Activated naive CD8-positive, alpha-beta T cell (primary cell): ENCODE measurements around the gene SNX1.
A peak's percentile ranks its signal among the peaks of the same experiment; 100 is the strongest.

Source experiments
- H3K27ac Mint-ChIP-seq: one replicate; pipeline ENCODE4 v1.8.0; 2021; ENCODE audit warnings: mixed read lengths
- H3K27me3 Mint-ChIP-seq: one replicate; pipeline ENCODE4 v1.8.0; 2021; ENCODE audit warnings: mixed read lengths
- H3K36me3 Mint-ChIP-seq: one replicate; pipeline ENCODE4 v1.8.0; 2021; ENCODE audit warnings: mixed read lengths
- H3K4me1 Mint-ChIP-seq: one replicate; pipeline ENCODE4 v1.8.0; 2021; ENCODE audit warnings: low read depth, mixed read lengths
- H3K4me3 Mint-ChIP-seq: one replicate; pipeline ENCODE4 v1.8.0; 2021; ENCODE audit warnings: mild to moderate bottlenecking, mixed read lengths
- H3K9me3 Mint-ChIP-seq: one replicate; pipeline ENCODE4 v1.8.0; 2021; ENCODE audit warnings: low read depth, mixed read lengths

The SNX1 gene

DNA sequence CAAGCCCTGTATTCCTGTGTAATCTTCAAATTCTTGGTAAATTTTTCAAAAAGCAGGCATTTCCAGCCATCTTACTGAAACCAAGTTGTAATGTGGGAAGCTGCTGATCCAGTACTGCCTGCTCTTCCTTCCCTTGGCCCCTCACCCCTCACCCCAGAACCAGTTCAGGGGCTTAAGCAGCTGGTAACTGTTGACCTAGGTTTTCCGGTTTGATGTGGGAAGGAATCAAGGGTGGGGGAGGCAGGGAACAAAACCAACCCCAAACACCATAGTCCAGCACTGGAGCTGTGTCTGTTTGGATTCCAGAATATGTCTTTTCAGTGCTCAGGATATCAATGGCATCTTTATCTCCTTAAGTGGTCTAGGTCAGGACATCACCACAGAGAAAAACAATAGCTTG lies 26.7 kb downstream of the SNX1 start:
- Mint-ChIP-seq H3K9me3 (no peaks in the 10 kb centered on the region), H3K4me1 (no peaks in the 10 kb centered on the region), H3K36me3 (peaks cover 5% of the 10 kb centered on the region), H3K27ac (no peak overlapping the region), H3K27me3 (no peaks in the 10 kb centered on the region), H3K4me3 (no peak overlapping the region)

DNA sequence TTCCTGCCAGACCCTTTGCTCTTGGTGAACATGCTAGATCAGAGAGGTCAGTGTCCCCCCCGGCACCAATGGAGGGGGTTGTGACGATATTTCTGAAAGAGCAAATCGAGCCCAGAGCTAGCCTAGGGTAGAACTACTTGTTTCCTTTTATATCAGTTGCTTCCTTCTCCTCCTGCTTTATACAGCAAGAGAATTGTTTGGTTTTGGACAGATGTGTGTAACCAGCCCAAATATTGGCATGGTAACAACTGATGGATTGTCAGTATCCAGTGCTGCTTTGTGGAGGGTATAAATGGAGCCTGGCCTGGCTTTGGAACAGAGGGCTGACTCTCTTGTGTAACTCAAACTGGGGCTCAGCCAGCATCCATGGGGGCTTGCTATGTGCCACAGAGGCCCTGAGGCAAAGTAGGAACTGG lies 27.2 kb downstream of the SNX1 start:
- H3K27me3 Mint-ChIP-seq, result no peaks in the 10 kb centered on the region
- no peaks in the 10 kb centered on the region for H3K9me3 Mint-ChIP-seq
- H3K4me1 Mint-ChIP-seq, result no peaks in the 10 kb centered on the region
- H3K36me3 Mint-ChIP-seq, result peaks cover 5% of the 10 kb centered on the region
- no peak overlapping the region for H3K27ac Mint-ChIP-seq
- H3K4me3 Mint-ChIP-seq, result no peak overlapping the region

DNA sequence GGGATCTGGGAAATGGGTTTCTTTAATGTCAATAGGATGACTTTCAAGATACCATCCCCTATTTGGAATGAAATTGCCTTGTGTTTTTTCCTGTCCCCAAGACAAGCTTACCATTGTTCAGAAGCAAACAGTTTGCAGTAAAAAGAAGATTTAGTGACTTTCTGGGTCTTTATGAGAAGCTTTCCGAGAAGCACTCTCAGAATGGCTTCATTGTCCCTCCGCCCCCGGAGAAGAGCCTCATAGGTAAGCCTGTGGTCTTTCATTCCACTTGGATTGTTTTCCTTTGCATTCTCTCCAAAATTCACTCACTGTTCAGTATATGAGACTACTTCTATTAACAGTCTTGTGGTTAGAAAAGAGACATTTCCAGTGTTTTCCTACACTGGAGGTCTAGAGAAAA lies 30.2 kb downstream of the SNX1 start:
- Mint-ChIP-seq H3K4me1 (no peaks in the 10 kb centered on the region), H3K27ac (no peak overlapping the region), H3K4me3 (no peak overlapping the region), H3K27me3 (no peaks in the 10 kb centered on the region), H3K9me3 (no peaks in the 10 kb centered on the region), H3K36me3 (peaks cover 4% of the 10 kb centered on the region)

DNA sequence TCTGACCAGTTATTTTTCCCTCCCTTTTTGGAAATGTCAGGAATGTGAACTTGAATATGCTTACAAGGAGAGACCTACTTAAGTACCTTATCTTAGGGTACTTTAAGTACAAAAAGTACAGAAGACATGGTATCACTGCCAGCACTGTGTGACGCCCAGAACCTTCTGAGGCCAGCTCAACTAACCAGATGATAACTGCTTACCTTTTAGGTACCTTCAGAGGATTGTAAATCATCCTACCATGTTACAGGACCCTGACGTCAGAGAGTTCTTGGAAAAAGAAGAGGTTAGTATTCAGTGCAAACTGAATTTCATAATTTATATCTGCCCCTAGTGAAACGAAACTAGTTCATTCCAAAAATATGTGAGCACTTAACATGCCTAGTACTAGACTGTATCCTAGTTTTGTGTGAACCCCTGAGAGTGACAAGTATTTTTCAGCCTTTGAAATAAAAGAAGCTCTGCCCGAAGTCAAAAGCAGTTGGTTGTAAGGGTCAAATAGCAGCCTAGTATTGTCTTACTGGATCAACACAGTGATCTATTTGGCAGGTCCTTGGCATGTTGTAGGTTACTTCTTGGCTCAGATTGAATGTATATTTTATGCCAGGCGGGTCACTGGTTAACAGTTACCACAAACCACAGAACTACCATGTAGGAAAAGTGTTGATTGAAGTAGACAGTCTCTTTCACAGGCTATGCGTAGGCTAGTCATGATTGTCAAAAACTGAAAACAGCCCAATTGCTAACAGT lies 31.9 kb downstream of the SNX1 start:
- no peaks in the 10 kb centered on the region for H3K27me3 Mint-ChIP-seq
- H3K36me3 Mint-ChIP-seq, result peaks cover 4% of the 10 kb centered on the region
- no peak overlapping the region for H3K4me3 Mint-ChIP-seq
- H3K4me1 Mint-ChIP-seq, result no peaks in the 10 kb centered on the region
- no peak overlapping the region for H3K27ac Mint-ChIP-seq
- no peaks in the 10 kb centered on the region for H3K9me3 Mint-ChIP-seq

DNA sequence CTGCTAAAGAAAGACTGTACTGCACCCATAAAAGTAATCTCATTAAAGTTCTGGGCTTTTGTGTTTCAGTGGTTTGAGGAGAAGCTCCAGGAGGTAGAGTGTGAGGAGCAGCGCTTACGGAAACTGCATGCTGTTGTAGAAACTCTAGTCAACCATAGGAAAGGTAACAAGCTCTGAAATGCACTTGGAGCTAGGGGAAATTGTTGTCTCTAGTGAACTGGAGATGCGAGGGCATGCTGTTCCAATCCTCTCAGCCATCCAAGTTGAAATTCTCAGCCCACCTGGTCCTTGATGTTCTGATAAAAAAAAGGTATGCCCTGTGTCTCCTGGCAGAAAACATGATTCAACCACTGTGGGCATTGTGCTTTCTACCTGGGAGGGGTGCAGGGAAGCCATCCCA lies 34.4 kb downstream of the SNX1 start:
- Mint-ChIP-seq H3K36me3 (peaks cover 4% of the 10 kb centered on the region), H3K4me1 (no peaks in the 10 kb centered on the region), H3K4me3 (no peak overlapping the region), H3K27me3 (no peaks in the 10 kb centered on the region), H3K9me3 (no peaks in the 10 kb centered on the region), H3K27ac (no peak overlapping the region)

DNA sequence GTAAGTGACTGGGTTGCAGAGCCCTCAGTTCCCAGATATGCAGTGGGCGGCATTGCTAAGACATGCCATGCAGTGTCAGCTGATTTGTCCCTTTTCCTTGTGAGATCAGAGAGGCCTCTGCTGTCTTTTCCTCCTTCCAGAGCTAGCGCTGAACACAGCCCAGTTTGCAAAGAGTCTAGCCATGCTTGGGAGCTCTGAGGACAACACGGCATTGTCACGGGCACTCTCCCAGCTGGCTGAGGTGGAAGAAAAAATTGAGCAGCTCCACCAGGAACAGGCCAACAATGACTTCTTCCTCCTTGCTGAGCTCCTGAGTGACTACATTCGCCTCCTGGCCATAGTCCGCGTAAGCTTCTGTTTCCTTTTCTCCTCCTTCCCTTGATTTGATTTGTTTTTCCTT lies 35.8 kb downstream of the SNX1 start:
- Mint-ChIP-seq H3K36me3 (peaks cover 2% of the 10 kb centered on the region), H3K9me3 (no peaks in the 10 kb centered on the region), H3K4me1 (no peaks in the 10 kb centered on the region), H3K27ac (no peak overlapping the region), H3K4me3 (no peak overlapping the region), H3K27me3 (no peaks in the 10 kb centered on the region)

DNA sequence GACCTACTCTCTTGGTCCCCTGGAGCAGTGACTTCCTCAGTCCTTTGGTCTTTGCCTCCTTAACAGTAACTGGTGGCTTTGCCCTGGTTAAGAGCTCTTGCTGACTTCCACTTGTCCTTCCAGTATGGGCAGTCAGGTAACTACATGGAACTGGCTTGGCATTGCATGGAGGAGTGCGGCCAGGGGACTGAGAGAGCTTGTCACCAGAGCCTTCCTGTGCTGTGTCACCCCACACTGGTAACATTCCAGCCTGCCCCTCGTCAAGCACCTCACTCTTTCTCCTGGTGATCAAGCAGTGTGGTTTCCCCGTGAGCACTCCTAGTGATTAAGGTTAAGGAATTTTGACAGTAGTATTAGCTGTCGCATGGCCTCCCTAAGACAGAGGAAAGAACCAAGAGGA lies 36.4 kb downstream of the SNX1 start:
- no peaks in the 10 kb centered on the region for H3K27me3 Mint-ChIP-seq
- H3K4me3 Mint-ChIP-seq, result no peak overlapping the region
- H3K36me3 Mint-ChIP-seq, result peaks cover 2% of the 10 kb centered on the region
- no peaks in the 10 kb centered on the region for H3K9me3 Mint-ChIP-seq
- peak overlapping the region; percentile 34 for H3K27ac Mint-ChIP-seq
- H3K4me1 Mint-ChIP-seq, result no peaks in the 10 kb centered on the region

DNA sequence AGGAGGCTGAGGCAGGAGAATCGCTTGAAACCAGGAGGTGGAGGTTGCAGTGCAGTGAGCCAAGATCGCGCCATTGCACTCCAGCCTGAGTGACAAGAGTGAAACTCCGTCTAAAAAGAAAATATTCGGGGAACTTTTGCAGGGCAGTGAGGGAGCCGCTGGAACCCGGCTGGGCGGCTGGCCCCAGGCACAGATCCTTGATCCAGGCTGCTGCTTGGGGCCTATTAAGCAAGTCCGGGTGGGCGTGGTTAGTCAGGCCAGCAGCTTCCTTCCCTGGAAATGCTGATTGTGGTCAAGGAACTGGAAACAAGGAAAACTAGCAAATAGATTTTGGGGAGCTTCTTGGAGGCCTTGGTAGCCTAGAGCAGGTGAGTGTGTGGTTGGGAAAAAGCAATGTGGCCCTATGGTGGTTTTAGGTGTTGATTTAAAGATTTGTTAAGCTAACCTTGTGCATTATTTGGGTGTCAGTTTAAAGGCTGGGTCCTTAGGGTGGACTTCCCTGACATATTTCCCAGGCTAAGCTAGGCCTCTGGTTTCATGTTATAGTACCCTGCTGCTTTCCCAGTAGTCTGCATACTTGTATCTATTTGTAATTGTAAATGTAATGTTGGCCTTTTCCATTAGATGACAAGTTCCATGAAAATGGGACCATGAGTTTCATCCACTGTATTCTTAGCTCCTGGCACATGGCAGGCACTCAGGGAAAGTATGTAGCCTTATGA lies 38.0 kb downstream of the SNX1 start:
- no peak overlapping the region for H3K27ac Mint-ChIP-seq
- H3K36me3 Mint-ChIP-seq, result peaks cover 2% of the 10 kb centered on the region
- H3K9me3 Mint-ChIP-seq, result no peaks in the 10 kb centered on the region
- no peaks in the 10 kb centered on the region for H3K27me3 Mint-ChIP-seq
- no peaks in the 10 kb centered on the region for H3K4me1 Mint-ChIP-seq
- no peak overlapping the region for H3K4me3 Mint-ChIP-seq

DNA sequence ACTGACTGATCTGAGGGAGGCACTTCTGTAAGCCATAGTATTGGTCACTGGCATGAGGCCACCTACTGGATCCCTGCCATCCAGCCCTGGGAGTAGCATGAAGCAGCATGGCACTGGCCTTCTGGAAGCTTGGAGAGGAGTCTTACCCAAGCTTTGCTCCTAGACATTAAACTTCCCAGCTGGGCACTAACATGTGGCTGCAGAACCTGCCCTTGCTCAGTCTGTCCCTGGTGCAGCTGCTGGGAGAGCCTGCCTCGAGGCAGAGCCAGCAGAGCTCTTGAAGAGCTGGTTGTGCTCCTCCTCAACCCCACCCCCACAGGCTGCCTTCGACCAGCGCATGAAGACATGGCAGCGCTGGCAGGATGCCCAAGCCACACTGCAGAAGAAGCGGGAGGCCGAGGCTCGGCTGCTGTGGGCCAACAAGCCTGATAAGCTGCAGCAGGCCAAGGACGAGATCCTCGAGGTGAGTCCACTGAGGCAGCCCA lies 38.6 kb downstream of the SNX1 start:
- Mint-ChIP-seq H3K36me3 (peaks cover 2% of the 10 kb centered on the region), H3K27ac (no peak overlapping the region), H3K27me3 (no peaks in the 10 kb centered on the region), H3K4me1 (no peaks in the 10 kb centered on the region), H3K4me3 (no peak overlapping the region), H3K9me3 (no peaks in the 10 kb centered on the region)

DNA sequence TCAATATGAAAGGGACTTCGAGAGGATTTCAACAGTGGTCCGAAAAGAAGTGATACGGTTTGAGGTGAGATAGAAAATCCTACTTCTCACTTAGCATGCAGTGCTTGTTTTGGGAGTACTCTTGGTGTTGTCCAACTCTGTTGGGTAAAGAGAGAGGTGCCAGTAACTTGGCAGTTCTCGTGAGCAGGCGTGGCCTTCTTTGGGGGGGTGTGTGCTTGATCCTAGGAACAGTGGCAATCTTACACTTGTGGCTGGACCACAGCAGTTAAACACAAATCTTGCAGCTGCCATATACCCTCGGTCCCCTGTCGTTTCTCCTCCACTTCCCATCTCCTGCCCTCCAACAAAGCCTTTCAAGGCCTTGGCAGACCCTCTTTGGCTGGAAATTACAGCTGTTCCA lies 40.6 kb downstream of the SNX1 start:
- Mint-ChIP-seq H3K27ac (no peak overlapping the region), H3K36me3 (no peaks in the 10 kb centered on the region), H3K4me1 (no peaks in the 10 kb centered on the region), H3K4me3 (no peak overlapping the region), H3K9me3 (no peaks in the 10 kb centered on the region), H3K27me3 (no peaks in the 10 kb centered on the region)

DNA sequence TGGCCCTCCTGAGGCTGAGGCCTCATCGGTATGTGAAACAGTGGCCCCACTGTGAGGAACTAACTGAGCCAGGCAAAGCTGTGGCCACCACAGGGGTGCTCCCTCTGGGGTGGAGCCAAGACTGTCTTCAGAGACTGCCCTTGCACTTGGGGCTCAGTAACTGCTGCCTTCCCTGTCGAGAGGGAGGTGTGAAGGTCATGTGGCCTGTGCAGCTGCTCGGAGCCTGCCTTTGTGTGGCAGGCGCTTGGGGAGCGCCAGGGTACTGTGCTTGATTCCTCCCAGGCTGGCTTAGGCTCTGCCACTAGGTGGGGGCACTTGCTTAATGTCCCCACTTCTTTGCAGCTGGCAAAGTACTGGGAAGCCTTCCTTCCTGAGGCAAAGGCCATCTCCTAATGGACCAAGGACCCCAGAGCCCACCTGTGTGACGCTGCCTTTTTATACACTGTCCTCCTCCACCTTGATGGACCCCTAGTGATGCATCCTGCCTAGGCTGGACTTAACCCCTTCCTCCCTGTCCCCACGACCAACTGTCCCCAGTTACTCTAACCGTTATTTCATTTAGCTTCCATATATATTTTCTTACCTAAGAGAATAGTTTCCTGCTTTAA lies 41.5 kb downstream of the SNX1 start:
- no peaks in the 10 kb centered on the region for H3K36me3 Mint-ChIP-seq
- H3K4me1 Mint-ChIP-seq, result no peaks in the 10 kb centered on the region
- H3K27ac Mint-ChIP-seq, result no peak overlapping the region
- H3K27me3 Mint-ChIP-seq, result no peaks in the 10 kb centered on the region
- H3K4me3 Mint-ChIP-seq, result no peak overlapping the region
- H3K9me3 Mint-ChIP-seq, result no peaks in the 10 kb centered on the region

DNA sequence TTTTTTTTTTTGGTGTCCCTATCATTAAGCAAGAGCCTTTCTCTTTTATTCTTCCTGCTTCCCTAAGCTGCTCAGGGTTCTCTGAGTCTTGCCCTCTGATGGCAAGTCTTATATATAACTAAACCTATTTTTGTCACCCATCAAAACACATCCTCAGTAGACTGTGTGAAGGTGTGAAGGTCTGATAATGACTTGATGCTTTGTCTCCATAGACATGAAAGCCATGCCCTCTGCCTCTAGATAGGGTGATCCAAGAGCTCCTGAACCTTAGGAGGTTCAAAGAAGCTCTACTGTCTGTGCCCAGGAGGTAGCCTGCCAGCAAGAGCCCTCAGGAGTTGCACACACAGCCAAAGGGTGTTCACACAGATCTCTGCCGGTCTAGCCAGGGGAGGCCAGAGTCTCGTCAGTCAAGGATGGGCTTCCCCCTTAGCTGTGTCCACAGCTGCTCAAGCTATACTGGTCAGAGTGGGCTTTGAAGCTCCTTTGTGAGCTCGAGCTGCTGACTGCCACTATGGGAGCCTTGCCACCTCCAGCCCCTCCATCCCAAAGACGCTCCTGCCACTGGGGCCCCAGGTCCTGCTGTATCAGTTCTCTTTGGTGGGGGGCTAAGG lies 42.7 kb downstream of the SNX1 start:
- Mint-ChIP-seq H3K9me3 (no peaks in the 10 kb centered on the region), H3K4me1 (no peaks in the 10 kb centered on the region), H3K27ac (no peak overlapping the region), H3K27me3 (no peaks in the 10 kb centered on the region), H3K4me3 (no peak overlapping the region), H3K36me3 (no peaks in the 10 kb centered on the region)

DNA sequence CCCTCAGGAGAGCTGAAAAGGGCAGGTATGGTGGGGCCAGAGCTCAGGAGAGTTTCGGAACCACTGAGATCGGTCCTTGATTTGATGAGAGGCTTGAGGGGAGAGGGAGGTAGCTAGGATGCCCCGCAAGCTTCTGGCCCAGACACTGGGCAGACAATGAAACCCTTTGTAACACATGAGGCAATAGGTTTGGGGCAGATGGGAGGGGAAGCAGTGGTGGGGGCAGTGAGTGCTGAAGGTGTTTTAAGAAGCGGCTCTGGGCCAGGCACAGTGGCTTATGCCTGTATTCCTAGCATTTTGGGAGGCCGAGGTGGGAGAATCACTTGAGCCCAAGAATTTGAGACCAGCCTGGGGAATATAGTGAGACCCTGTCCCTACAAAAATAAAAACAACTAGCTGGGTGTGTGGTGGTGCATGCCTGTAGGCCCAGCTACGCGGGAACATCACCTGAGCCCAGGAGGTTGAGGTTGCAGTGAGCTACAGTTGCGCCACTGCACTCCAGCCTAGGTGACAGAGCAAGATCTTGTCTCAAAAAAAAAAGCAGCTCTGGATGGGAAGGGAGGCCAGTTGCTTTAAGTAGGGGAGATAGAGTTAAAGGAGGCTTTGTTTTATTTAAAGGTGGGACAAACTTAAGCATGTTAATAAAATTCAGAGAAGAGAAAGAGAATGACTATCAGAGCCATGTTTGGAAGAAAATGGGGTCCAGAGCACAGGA lies 46.2 kb downstream of the SNX1 start:
- Mint-ChIP-seq H3K4me1 (no peaks in the 10 kb centered on the region), H3K27ac (peak overlapping the region; percentile 54), H3K4me3 (no peak overlapping the region), H3K9me3 (no peaks in the 10 kb centered on the region), H3K27me3 (no peaks in the 10 kb centered on the region), H3K36me3 (no peaks in the 10 kb centered on the region)

DNA sequence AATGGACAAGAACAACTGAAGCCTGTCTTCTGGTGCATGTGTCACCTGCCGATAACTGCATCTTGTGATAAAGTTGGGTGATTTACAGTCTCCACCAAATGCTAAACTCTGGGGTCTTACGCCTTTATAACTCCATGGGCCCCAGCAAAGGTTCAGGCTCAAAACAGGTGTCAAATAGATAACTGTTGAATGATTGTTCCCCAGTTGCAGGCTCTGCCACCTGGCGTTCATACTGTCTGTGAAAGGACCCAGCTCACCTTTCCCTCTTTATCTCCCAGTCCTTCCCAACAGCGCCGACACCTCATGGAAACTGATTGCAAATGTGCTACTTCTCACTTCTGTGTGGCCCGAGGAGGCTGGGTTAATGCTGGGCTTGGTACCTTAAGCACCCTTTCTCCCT lies 47.5 kb downstream of the SNX1 start:
- Mint-ChIP-seq H3K27ac (no peak overlapping the region), H3K4me3 (no peak overlapping the region), H3K27me3 (no peaks in the 10 kb centered on the region), H3K9me3 (no peaks in the 10 kb centered on the region), H3K4me1 (no peaks in the 10 kb centered on the region), H3K36me3 (no peaks in the 10 kb centered on the region)

DNA sequence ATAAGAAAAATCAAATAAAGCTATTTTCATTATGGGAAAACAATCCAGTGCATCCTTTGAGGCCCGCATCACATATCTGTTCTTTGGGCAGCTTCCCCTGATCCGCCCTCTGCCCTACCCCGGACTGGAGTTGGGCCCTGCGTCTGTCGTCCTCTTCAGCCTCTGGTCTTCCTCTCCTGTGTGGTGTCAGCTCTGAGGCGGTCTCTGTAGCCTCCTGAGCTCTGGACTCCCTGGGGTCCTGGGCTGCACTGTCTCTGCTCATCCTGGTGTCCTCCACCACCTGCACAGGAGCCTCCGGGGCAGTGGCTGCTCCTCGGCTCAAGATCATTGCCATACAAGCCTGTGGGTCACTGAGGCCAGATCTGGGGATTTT lies 48.4 kb downstream of the SNX1 start:
- no peaks in the 10 kb centered on the region for H3K27me3 Mint-ChIP-seq
- no peaks in the 10 kb centered on the region for H3K36me3 Mint-ChIP-seq
- H3K9me3 Mint-ChIP-seq, result no peaks in the 10 kb centered on the region
- H3K4me1 Mint-ChIP-seq, result no peaks in the 10 kb centered on the region
- H3K4me3 Mint-ChIP-seq, result no peak overlapping the region
- no peak overlapping the region for H3K27ac Mint-ChIP-seq
